Medulla oblongata (tissue), 1 donor: Measurements from ENCODE around the gene VAMP4.
"Not testable (repeated sequence)": the region's sequence is repeated elsewhere in the genome, so short reads cannot be mapped to it uniquely, and the experiment has no call there.

Experiments
- DNase-seq: peaks from one replicate; pipeline ENCODE4 v3.0.0-alpha.2; 2015; ENCODE audit errors: extremely low spot score

The VAMP4 gene

DNA sequence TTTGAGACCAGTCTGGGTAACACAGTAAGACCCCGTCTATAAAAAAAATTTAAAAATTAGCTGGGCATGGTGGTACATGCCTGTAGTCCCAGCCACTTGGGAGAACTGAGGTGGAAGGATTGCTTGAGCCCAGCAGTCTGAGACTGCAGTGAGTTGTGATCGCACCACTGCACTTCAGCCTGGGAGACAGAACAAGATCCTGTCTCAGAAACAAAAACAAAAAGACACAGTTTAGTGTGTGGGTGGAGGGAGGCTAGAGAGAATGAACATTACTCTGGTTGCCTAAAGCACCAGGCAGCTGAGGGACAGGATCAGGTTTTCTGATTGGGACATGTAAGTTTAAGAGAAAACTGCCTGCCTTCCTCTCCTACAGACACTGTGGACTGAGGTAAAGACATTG is 42.3 kb downstream of the VAMP4 start:
- peak; percentile 20 for DNase-seq

DNA sequence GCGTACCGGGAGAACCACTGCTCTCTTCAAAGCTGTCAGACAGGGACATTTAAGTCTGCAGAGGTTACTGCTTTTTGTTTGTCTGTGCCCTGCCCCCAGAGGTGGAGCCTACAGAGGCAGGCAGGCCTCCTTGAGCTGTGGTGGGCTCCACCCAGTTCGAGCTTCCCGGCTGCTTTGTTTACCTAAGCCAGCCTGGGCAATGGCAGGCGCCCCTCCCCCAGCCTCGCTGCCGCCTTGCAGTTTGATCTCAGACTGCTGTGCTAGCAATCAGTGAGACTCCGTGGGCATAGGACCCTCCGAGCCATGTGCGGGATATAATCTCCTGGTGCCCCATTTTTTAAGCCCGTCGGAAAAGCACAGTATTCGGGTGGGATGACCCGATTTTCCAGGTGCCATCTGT is 46.1 kb downstream of the VAMP4 start:
- DNase-seq, result not testable (repeated sequence)

DNA sequence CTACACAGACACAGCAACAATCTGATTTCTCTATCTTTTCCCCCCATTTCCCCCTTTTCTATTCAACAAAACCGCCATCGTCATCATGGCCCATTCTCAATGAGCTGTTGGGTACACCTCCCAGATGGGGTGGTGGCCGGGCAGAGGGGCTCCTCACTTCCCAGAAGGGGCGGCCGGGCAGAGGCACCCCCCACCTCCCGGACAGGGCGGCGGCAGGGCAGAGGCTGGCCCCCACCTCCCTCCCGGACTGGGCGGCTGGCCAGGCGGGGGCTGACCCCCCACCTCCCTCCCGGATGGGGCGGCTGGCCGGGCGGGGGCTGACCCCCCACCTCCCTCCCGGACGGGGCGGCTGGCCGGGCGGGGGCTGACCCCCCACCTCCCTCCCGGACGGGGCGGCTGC is 48.3 kb downstream of the VAMP4 start:
- not testable (repeated sequence) for DNase-seq

DNA sequence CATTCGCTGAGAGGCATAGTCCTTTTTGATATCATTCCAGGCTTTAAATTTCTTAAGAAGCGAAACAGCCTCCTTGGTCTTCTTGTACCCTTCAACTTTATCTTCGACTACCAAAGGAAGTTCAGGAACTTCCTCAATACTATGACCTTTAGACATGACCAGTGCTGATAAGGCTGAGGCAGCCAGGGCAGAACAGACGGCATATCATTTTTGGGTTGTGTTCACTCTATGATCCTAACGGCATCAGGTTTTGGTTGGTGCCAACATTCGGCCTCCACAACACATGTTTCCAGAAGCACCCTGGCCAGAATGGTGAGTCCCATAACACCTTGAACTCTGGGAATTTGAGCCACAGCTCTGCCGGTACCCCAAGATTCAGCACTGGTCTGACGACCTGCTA is 58.0 kb downstream of the VAMP4 start:
- no peak for DNase-seq

DNA sequence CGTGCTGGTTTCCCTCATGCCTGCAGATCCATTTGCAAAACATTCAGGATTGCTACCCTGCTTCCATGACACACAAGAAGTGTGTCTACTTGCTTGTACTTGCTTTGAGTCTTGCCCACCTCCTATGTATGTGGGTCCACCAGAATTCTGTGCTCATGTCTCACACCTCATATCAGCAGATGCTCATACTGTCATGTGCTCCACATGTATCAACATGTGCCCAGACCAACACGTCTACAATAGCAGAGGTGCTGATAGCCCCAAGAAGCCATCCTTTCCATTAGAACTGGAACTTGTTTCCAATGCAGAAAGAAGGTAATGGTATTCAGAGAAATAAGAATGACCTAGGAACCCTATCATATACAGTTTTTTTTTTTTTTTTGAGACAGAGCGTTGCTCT is 61.5 kb downstream of the VAMP4 start:
- no peak for DNase-seq

DNA sequence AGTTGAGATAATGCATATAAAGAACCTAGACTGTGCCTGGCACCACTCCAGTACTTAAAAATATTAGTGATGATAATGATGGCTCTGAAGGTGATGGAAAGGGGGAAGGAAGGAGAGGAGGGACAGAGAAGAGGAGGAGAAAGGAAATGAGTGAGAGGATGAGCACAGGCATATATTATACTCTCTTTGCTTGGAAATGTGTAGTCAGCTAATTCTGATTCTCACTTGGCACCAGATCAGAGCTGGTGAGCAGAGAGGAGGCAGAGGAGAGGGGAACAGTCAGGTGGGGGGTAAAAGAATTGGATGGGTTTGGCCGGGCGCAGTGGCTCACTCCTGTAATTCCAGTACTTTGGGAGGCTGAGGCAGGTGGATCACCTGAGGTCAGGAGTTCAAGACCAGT is 65.0 kb downstream of the VAMP4 start:
- DNase-seq, result no peak

DNA sequence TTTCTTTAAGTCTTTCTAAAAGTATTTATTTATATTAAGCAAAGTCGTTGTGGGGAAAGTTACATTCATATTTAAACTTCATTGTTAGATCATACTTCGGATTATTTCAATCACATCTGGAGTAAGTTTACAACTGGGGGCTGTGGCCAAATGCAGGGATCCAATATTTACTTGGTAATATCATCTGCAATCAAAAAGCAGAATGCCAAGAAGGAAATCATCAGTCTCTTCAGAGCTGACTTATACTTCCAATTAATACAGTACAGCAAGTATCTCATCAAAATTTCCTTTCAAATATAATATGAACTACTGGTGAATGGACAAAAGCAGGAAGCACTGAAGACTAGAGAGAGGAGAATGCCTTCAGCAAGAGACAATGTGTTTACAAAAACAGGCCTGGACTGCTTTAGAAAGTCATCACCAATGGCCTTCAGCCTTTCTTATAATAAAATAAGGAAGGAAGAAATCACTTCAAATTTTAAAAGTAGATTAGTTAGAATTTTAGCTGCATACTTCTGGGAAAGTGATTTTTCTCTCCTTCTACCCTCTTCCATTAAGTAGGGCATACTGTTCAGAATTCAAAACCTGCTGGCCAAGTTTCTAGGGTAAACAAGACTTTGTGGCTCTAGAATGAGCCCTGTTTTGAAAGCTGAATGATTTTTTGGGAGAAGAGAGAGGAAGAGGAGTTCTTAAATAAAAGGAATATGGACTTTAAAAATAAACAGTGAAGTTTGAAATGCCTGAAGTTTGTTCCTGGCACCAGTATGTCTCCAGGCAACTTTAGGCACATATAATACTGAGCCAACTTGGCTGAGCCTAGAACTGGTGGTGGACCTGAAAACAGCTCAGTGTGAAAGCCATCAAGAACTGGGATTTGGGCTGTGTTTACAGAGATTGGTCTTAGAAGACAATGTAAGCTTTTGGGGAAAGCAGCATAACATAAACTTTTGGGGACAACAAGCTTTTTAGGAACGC is 67.1 kb downstream of the VAMP4 start:
- DNase-seq, result peak; percentile 48

DNA sequence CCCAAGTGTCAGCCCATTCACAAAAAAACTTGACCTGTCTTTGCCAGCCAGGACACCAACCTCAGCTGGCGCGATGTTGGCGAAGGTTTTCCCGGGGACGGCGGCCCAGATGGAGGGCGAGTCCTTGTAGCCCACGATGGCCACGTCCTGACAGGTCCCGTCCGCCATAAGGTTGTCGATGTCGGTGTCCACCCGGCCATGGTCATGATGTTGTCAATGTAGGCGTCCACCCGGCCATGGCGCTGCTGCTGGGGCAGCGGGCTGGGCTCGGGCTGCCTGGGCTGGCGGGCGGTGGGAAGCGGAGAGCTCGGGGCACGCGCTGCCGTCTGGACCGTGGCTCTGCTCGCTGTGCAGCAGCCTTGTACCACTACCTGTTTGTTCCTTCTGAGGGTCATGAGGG is 71.1 kb downstream of the VAMP4 start:
- no peak for DNase-seq

DNA sequence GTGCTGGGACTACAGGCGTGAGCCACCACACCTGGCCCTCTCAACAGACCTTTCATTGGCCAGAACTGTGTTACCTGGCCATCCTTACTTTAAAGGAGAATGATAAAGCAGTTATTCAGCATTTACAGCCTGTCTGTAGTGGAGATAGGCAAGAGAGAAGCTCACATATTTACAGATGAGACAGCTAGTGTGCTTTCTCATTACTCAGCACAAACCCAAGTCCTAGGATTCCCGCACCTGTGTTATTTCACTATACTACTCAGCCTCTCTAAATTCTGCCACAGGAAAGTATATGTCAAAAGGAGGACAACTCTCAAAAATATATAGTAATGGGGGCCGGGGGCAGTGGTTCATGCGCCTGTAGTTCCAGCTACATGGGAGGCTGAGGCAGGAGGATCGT is 73.5 kb downstream of the VAMP4 start:
- no peak for DNase-seq

DNA sequence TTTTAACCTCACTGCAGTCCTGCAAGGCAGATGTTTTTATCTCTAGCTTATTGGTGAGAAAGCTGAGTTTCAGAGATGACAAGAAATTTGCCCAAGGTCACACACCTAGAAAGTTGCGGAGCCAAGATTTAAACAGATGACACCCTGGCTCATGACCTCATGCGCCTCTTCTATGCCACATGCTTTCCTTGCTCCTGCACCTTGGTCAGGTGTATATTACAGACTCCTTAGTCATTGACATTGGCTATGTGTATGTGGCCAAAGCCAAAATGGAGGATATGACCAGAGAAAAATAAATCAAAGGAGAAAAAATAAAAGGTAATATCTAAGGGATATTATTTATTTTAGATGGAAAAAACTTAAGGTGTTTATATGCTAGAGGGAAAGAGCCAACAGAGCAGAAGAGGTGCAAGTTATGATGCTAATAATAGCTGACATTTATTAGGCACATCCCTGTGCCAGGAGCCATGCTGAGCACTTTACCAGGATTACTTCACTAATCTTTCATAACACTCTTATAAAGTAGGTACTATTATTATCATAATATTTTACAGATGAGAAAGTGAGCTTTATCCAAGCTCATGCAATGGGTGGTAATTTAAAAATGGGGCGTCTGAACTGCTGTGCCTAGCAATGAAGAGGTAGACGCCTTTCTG is 75.6 kb downstream of the VAMP4 start:
- DNase-seq, result no peak

DNA sequence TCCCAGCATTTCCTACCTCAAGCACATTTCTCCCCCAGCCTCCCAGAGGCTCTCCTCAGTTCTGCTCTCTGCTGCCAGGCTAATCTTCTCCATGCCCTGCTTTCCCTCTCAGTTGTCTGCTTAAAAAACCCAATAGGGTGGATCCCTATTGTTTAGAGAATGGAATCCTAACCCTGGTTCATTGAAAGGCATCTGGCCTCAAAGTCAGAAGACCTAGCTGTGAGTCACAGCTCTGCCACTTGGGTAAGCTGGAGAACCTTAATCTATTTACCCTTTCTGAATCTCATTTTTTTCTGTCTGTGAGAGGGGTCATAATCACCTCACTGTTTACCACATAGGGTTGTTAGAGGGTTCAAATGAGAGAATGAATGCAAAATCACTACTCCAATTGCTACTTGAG is 76.9 kb downstream of the VAMP4 start:
- DNase-seq, result no peak

DNA sequence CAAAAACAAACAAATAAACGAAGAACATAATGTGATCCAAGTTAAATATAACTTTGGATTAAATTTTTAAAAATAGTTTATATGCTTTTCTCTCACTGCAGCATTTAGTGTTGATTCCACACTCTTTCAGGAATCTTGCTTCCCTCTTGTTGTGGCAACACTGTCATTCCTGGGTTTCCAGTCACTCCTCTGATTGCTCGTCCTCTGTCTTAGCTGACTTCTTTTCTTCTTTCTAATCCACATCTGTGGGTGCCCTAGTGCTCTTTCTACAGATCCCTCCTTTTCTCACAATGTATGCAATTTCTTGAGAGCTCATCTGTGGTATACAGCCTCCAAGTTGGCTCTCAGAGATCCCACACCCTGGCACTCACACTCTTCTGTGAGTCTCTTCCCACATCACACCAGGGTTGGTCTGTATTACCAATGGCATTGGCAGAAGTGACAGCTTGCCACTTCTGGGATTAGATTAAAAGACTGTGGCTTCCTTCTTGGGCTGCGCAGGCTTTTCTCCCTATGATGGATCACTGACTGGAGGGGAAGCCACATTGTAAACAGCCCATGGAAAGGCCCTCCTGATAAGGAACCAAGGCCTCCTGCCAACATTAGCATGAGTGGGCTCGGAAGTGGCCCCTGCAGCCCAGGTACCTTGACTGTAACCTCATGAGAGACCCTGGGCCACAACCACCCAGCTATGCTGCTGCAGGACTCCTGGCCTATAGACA is 77.8 kb downstream of the VAMP4 start:
- no peak for DNase-seq

DNA sequence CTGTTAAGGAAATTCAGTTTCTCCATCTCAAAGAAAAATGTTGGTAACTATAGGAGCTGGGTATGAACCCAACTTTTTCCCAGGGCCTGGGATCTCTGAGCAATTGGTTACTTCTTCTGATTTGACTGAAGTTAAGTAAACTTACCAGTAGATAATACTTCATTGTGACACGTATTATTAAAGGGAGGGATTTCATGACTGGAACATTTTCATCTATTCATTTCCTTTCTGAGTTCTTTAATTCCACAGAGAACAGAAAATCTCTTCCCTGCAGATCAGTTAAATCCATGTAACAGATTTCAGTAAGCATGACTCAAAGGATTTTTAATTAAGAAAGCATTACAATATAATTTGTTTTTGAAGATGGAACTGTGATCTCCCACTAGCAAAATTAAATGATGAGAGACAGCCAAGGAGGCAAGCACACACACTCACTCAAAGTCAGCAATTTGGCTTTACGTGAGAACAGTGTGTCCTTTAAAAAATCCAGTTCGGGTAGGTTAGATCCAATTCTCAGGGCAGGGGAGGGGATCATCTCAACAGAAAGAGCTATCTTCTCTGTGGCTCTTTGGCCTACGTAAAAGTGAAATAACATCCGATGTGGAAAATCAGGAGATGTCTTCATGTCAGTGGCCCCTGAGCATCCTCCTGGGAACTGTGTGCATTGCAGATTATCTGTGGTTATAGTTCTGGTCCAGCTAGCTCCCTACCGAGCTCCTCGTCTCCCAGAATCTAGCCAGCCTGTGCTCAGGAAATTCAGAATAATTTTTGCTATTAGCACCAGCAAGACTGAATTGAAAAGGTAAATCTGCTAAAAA is 78.6 kb downstream of the VAMP4 start:
- DNase-seq, result peak; percentile 24

DNA sequence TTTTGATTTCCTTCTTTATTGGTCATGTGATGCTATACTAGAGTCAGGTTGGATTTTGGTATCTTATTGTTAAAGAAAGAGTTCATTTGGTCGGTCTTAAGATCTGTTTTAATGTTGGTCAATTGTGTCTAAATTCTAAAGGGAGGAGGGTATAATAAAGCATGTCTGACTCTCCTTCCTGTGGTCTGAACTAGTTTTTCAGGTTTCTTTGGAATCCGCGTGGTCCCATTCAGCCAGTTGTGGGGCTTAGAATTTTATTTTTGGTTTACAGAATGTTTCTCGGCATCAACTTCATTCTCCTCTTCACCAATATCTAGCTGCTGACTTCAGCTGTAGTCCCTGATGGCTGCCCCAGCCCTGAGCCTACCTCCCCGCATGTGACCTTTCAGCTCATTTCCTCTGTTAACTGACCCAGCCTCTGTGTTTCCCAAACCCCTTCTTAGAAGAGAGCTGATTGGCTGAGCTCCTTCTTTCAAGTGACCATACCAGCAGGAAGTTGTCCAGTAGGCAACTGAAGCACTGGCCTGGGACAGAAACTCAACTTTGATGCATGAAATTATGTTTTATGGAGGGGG is 80.7 kb downstream of the VAMP4 start:
- no peak for DNase-seq

DNA sequence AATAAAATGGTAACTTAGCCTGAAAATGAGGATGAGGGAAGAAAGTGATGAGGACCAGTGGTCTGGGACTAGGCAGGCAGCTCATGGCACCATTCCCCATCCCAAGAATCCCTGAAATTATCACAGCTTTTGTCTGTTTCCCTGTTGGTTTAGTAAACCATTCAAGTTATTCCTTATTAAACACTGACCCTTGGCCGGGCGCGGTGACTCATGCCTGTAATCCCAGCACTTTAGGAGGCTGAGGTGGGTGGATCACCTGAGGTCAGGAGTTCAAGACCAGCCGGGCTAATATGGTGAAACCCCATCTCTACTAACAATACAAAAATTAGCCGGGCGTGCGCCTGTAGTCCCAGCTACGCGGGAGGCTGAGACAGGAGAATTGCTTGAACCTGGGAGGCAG is 85.7 kb downstream of the VAMP4 start:
- not testable (repeated sequence) for DNase-seq

DNA sequence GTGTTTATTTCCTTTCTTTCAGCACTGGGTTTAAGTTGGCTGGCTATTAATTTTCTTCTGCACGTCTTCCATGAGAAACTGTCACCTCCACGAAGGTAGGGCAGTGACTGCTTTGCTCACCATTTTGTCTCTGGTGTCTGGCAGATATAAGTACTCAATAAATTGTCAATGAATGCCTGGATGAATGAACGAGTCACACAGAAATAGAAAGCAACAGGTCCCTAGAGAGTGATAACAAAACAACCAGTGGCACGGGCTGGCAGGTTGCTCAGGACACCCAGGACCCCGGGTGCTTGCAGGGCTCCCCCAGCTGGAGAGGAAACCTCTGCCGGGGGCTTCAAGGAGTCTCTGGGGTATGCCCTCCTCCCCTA is 86.1 kb downstream of the VAMP4 start:
- no peak for DNase-seq

DNA sequence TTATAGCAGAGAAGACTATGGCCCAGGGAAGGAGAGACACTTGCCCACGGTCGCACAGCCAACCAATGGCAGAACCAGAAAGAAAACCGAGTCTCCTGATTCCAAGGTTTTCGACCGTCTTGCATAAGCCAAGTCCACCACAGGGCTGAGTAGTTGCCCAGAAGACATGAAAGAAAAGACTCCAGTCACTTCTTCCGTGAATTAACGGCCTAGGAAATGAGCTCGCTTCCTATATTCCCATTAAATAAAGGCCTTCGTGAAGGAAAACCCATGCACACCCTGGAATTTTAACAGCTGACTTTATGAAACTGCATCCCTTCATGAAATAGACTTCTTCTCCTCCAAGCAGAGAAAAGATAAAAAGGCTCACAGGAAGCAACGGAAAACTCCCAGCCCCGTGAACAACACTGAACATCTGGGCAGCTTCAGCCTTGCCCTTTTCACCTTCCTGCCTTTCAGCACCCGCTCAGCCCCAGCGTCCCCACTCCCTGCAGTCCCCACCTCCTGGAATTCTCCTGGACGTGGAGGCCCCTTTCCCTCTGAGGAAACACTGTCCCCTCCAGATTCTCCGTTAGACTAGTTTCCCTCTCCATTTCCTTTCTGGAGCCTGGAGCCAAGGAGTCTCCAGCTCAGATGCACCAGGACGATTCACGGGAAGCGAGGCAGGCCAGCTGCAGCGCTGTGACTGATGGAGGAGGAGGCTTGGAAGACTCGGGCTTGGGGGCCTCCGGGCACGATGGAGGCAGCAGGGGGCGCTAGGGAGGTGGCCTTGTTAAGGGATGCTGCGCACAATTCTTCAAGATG is 86.7 kb downstream of the VAMP4 start:
- peak; percentile 45 for DNase-seq

DNA sequence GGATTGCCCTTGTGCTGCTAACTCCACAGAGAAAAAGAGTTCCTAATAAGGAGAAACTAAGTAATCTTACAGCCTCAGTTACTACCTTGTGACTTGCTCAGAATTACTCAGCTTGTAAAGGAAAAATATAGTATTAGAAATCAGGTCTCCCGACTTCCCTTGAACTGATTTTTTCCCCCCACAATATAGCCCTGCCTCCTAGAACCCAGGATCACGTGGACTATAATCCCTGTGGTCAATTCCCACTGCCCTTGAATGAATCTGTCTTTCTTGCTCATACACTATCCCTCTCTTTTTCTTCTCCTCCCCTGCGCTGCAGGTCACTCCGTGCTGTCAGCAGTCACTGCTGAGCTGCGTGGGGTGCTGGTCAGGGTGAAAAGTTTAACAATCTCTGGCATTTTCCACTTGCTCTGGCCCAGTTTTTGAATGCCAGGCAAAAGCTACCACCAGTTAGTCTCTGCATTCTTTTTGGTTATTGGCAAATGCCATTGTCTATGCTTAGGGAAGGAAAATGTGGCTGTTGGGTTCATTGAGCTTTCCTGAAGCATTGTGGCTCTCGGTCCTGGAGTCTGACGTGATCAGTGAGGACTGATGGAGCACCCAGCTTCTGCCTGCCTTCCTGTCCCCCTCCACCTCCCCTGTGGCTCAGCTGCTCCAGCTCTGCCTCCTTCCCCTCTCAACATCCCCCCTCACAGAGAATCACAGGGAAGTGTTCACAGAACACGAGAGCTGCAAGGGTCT is 87.5 kb downstream of the VAMP4 start:
- DNase-seq, result peak; percentile 22

DNA sequence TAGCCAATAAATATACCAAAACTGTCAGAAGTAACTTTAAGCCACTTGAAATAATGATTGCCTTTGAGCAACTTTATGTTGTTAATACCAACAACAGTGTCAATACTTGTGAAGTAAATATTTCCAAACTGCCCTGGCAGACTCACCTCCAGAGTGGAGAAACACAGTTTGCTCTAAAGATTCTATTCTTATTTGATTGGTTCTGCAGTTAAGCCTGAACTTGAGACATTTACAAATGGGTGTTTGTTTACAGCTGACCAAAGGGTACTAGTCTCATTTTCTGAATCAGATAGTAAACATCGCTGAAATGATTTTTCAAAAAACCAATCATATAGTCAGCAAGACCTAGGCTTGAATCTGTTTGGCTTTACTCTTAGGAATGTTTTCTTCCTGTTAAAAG is 88.1 kb downstream of the VAMP4 start:
- no peak for DNase-seq
